ENCODE results near the gene SPSB3. TPM values are rescaled to one million over a fixed set of nuclear protein-coding genes. Genes with fewer than 3 reads are reported as not detected.

The SPSB3 gene
- total and polyA plus RNA-seq, 2 of the 13 experiments (the other 11 are each of a cell fraction or from before 2014, with no cell fraction given) = 13.2 to 21.9 TPM

- TF ChIP-seq, protein P1, sequence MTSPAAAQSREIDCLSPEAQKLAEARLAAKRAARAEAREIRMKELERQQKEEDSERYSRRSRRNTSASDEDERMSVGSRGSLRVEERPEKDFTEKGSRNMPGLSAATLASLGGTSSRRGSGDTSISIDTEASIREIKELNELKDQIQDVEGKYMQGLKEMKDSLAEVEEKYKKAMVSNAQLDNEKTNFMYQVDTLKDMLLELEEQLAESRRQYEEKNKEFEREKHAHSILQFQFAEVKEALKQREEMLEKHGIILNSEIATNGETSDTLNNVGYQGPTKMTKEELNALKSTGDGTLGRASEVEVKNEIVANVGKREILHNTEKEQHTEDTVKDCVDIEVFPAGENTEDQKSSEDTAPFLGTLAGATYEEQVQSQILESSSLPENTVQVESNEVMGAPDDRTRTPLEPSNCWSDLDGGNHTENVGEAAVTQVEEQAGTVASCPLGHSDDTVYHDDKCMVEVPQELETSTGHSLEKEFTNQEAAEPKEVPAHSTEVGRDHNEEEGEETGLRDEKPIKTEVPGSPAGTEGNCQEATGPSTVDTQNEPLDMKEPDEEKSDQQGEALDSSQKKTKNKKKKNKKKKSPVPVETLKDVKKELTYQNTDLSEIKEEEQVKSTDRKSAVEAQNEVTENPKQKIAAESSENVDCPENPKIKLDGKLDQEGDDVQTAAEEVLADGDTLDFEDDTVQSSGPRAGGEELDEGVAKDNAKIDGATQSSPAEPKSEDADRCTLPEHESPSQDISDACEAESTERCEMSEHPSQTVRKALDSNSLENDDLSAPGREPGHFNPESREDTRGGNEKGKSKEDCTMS (CRISPR knock-in tag; conservative IDR thresholded peaks at IDR 0.05) = no peak
- TF ChIP-seq DPF2 (CRISPR knock-in tag; IDR thresholded peaks at IDR 0.05; ENCODE audit: borderline replicate concordance, low read depth) = no peak; the same call in 1 of the 2 replicates
- TF ChIP-seq ZNF263 (CRISPR knock-in tag; IDR thresholded peaks at IDR 0.05) = peak; percentile 15; the same call in 1 of the 2 replicates
- no peak for TF ChIP-seq DZIP1 (CRISPR knock-in tag; IDR thresholded peaks at IDR 0.05)
- no peak for TF ChIP-seq SIX1 (CRISPR knock-in tag; IDR thresholded peaks at IDR 0.05; ENCODE audit: borderline replicate concordance)
- TF ChIP-seq EED (CRISPR knock-in tag; IDR thresholded peaks at IDR 0.05) = no peak
- TF ChIP-seq KAT7 (CRISPR knock-in tag; IDR thresholded peaks at IDR 0.05; ENCODE audit: borderline replicate concordance) = peak; percentile 95; the same call in 1 of the 2 replicates
- TF ChIP-seq, protein P2, sequence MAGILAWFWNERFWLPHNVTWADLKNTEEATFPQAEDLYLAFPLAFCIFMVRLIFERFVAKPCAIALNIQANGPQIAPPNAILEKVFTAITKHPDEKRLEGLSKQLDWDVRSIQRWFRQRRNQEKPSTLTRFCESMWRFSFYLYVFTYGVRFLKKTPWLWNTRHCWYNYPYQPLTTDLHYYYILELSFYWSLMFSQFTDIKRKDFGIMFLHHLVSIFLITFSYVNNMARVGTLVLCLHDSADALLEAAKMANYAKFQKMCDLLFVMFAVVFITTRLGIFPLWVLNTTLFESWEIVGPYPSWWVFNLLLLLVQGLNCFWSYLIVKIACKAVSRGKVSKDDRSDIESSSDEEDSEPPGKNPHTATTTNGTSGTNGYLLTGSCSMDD (CRISPR knock-in tag; IDR thresholded peaks at IDR 0.05) = no peak
- TF ChIP-seq, protein P3, sequence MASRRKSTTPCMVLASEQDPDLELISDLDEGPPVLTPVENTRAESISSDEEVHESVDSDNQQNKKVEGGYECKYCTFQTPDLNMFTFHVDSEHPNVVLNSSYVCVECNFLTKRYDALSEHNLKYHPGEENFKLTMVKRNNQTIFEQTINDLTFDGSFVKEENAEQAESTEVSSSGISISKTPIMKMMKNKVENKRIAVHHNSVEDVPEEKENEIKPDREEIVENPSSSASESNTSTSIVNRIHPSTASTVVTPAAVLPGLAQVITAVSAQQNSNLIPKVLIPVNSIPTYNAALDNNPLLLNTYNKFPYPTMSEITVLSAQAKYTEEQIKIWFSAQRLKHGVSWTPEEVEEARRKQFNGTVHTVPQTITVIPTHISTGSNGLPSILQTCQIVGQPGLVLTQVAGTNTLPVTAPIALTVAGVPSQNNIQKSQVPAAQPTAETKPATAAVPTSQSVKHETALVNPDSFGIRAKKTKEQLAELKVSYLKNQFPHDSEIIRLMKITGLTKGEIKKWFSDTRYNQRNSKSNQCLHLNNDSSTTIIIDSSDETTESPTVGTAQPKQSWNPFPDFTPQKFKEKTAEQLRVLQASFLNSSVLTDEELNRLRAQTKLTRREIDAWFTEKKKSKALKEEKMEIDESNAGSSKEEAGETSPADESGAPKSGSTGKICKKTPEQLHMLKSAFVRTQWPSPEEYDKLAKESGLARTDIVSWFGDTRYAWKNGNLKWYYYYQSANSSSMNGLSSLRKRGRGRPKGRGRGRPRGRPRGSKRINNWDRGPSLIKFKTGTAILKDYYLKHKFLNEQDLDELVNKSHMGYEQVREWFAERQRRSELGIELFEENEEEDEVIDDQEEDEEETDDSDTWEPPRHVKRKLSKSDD (CRISPR knock-in tag; IDR thresholded peaks at IDR 0.05; ENCODE audit: low read depth) = peak; percentile 65; the same call in 1 of the 2 replicates
- no peak for TF ChIP-seq ZNF333 (CRISPR knock-in tag; IDR thresholded peaks at IDR 0.05; ENCODE audit: borderline replicate concordance)
- TF ChIP-seq THYN1 (CRISPR knock-in tag; IDR thresholded peaks at IDR 0.05; ENCODE audit: borderline replicate concordance, low read depth) = no peak
- peak; percentile 28; the same call in 1 of the 2 replicates for TF ChIP-seq KLF11 (CRISPR knock-in tag; IDR thresholded peaks at IDR 0.05)
- TF ChIP-seq HNF4G (IDR thresholded peaks at IDR 0.05; ENCODE audit: borderline replicate concordance, low read depth, low read length) = peak; percentile 15; the same call in 1 of the 2 replicates
- 0 out of 2 replicates have a peak, but pooled peaks have one; percentile 35 for TF ChIP-seq HNF4G (CRISPR knock-in tag; IDR thresholded peaks at IDR 0.05; ENCODE audit: borderline replicate concordance, low read depth)
- TF ChIP-seq CBX2 (IDR thresholded peaks at IDR 0.05; ENCODE audit: low read depth, low read length) = no peak
- no peak for TF ChIP-seq CBX2 (CRISPR knock-in tag; IDR thresholded peaks at IDR 0.05; ENCODE audit: low read depth)
- no peak for TF ChIP-seq ZNF775 (CRISPR knock-in tag; IDR thresholded peaks at IDR 0.05; ENCODE audit: borderline replicate concordance)
- 0 out of 2 replicates have a peak, but pooled peaks have one; percentile 47 for TF ChIP-seq MIER2 (CRISPR knock-in tag; IDR thresholded peaks at IDR 0.05)
Measured at GRCh38 chr16:1772908-1773702, 9.3 kb downstream of the SPSB3 start, which contains the start of gene MRPS34 (continued).

Measured in HepG2 (cell line).